NCI-H460 (cell line): ENCODE data around the gene ATG9A. TPM values are rescaled to one million over a fixed set of nuclear protein-coding genes. Genes with fewer than 3 reads are reported as not detected.

Experiments
- DNase-seq: peaks from one replicate; pipeline ENCODE4 v3.0.0-alpha.2; 2016; ENCODE audit warnings: low read depth; ENCODE audit errors: extremely low read depth
- total RNA-seq: library from RNA; depleted of rRNA; stranded (reverse); fragments of >200 nt; shearing (Covaris generic); gene quantifications from 2 replicates; pipeline ENCODE4 v1.2.3, GENCODE V29; 2014; rRNA removed

Gene ATG9A
- total RNA-seq, 1 experiment from 2014 or later: 44.2 TPM

GRCh38 chr2:219178377-219179175 is 50.9 kb downstream of the ATG9A start:
- no peak for DNase-seq

DNA sequence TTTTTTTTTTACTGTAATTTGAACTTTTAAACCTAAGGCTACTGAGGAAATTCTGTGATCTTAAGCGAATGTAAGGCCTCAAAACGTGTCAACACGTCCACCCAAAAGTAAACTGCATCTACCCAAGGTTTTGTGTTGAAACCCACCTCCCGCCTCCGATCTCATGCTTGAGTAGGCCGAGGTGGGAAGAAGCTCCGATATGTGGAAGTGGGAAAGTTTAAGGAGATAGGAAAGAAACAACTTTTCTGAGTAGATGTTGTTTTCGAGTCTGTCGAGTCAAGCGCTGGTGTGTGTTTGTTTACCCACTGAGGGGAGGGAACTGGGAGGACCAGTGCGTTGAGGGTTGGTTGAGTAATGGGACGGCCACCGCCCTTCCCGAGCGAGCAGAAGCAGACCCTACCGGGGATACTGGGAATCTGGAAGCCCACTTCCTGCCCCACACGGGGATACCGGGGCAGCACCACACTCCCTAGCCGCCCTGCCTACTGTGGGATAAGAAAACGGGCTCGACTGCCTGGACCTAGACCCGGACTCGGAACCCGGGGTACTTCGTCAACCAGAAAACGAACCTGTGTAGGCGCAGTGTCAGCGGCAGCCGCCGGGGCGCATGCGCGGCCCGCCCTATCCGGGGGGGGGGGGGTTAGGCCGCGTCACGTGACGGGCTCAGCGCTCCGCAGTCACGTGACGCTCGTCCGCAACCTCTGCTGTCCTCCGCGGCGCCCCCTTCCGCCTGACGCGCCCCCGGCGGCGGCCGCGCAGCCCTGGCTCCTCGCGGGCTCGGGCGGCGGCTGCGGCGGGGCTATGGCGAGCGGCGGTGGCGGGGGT is 51.7 kb downstream of the ATG9A start, which contains the start of gene RETREG2:
TSS of gene RETREG2 (plus strand) at position 724 of the 825 bp plus-strand sequence. CDS start at position 802, 78 bp downstream.
- peak; percentile 91 for DNase-seq

GRCh38 chr2:219176818-219177551 is 52.5 kb downstream of the ATG9A start, which contains the start of gene CNPPD1:
Gene CNPPD1, minus strand, starts transcription at chr2:219176925. Its CDS starts 97 bp downstream, at chr2:219176828.
- DNase-seq: peak; percentile 75

DNA sequence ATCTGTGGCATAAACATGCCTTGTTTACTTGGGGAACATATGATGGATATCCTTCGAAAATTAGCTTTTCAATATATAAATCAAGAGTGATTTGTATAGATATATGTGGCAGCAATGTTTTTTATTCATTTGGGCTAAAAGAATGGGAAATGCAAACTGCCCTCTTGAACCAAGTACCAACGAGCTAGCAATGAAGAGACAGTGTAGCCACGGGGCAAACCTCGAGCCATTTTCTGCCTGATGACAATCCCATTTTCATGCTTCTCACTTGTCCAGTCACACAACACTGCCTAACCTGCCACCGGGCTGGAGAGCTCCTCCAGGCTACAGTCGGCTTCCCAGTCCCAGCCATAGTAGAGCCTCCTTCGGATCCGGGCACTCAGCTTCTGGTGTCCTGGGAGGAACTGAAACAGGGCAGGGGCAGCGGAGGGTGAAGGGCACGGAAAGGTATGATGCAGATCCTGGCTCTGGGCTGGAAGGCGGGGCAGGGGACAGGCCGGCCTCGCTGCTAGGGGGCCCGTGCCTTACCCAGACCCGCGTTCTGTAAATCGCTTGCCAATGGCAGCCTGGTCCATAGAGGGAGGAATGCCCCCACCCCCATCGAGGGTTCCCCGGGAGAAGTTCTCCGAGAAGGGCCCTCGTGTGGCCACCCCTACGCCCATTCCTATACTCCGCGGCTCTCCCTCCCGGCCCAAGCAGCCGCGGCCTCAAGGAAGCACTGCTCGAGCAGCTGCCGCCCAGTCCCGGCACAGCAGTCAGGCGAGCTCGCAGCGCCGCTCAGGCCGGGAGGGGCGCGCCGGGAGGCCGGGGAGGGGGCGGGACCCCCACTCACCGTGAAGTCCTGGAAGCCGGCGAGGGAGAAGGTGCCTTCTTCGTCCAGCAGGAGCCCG is 53.3 kb downstream of the ATG9A start:
- DNase-seq: no peak

- no peak for DNase-seq
Observed at GRCh38 chr2:219175486-219175885, 54.0 kb downstream of the ATG9A start.

DNA sequence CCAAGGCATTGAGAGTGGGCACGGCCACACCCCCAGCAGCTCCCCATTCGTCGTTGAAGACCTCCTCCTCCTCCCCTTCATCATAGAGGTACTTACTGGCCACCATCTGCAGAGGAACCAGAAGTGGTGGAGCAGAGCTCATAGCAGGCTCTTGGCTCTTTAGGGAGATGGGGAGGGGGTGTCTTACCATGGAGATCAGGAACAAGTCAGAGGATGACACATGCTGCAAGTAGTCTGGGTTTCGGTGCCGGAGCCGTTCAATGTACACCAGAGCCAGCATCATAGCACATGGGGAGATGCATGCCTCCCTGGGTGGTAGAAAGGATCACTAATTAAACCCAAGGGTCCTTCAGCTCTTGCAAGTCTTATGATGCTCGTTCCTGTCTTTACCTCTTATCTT is 54.6 kb downstream of the ATG9A start:
- no peak for DNase-seq

DNA sequence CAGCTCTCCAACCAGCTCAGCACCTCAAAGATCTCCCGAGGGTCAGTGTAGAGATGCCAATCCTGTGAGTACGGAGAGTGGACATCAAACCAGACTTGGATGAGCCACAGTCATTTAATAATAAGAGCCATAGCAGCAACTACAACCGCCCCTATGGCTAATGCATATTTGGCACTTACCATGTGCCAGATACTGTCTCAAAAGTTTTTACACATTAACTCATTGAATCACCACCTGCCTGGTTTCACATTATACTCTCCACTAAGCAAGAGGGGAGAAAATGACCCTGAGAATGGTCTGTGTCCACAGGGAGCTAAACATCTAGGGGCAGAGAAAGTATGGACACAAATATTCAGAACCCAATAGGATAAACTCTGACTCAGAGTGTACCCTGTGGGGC is 55.3 kb downstream of the ATG9A start:
- DNase-seq: no peak

- no peak for DNase-seq
Observed at GRCh38 chr2:219173176-219173575, 56.3 kb downstream of the ATG9A start.

DNA sequence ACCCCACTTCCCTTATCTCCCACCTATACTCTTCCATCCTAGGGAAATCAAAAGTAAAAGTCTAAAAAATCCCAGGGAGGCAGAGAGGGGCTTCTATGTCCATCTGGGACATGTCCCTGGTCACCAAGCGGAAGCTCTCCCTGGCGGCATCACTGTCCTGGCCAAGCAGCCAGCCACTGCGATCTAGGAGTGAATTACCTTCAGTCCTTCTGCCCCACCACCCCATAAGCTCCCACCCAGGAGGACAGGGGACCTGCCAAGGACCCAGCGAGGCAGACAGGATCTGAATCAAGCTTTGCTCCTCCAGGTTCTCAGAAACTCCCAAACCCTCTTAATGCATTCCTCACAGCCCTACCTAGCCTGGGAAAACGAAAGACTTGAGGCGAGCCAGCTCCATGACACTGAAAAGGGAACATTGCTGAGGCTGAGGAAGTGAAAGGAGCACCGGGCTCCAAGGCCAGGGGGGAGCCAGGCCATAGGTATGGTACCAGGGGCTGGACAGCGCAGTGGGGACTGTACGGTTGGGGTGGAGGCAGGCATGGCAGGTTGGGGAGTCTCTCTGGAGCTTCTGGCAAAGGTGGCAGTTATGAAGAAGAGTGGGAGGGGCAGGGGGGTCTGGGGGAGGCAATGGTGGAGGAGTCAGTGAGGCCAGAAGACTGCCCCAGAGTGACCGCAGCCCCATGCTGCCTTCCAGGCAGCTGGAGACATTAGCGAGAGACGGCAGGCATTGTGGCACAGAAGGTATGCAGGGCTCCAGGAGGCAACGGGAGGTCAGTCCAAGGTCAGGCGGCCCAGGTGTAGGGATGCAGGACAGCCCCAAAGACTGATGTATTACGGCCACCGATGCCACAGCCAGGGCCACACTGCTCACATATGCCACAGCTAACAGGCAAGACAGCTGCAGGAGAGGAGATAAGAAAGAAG is 56.9 kb downstream of the ATG9A start:
- no peak for DNase-seq

DNA sequence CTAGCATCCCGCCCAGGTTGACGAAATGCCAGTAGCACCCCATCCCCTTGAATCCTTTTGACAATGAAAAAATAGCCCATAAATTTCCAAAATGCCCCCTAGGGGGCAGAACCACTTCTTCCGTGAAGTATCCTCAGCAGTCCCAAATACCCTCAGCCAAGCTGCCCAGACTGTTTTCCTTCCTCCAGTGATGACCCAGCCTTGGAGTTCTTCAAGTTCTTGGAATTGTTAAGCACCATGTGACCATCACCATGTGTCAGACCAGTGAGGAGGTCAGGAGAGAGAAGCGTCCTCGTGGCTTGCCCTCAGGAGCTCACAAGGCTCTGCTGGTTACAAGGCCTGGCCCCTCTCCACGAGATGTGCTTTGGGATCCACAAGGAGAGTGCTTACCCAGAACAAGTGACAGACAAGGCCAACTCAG is 58.2 kb downstream of the ATG9A start:
- DNase-seq: peak; percentile 49

DNA sequence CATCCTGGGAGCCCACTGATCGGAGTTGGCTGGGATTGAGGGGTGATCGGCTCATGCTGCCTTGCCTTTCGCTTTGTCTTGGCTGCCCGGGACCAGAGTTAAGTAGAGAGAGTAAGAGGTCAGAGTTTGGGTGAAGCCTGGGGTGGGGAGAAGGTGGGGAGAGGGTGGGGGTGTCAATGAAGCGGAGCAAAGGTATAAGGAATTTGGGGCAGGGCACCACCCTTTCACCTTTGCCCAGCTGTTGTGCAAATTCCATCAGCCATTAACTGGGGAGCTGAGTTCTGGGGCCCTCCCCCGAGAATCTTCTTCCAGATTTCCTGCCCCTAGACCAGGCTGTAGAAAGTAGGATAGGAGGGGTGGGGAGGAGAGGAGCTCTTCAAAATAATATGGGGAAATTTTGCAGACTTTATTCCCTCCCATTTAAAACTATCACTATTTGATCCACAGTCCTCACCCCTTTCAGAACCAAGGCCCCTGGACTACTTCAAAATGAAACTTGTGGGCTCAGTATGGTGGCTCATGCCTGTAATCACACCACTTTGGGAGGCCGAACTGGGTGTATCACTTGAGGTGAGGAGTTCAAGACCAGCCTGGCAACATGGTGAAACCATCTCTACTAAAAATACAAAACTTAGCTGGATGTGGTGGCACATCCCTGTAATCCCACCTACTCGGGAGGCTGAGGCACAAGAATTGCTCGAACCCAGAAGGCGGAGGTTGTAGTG is 59.3 kb downstream of the ATG9A start, which contains the start of gene SLC23A3:
TSS of gene SLC23A3 (minus strand) at position 100 of the 725 bp plus-strand sequence. CDS start at position 55, 45 bp downstream.
- DNase-seq: no peak

Other genes with a start within 250 kb of the ATG9A start
- gene FEV, start 244.5 kb downstream of the ATG9A start, total RNA-seq: not detected in 2 replicates
- not detected in 2 replicates for gene CRYBA2, start 236.2 kb downstream of the ATG9A start, total RNA-seq
- not detected in 2 replicates for gene CFAP65, start 188.1 kb downstream of the ATG9A start, total RNA-seq
- gene IHH, start 168.7 kb downstream of the ATG9A start, total RNA-seq: not detected in 2 replicates
- gene NHEJ1, start 68.8 kb downstream of the ATG9A start, total RNA-seq: 26.1 and 32.7 TPM in 2 replicates
- gene SLC23A3, start 59.6 kb downstream of the ATG9A start, total RNA-seq: 1.4 and 1.7 TPM in 2 replicates
- gene CNPPD1, start 52.7 kb downstream of the ATG9A start, total RNA-seq: 21.7 and 23.8 TPM in 2 replicates
- 55.2 and 58.6 TPM in 2 replicates for gene RETREG2, start 51.4 kb downstream of the ATG9A start, total RNA-seq
- gene ZFAND2B, start 22.9 kb downstream of the ATG9A start, total RNA-seq: 21.5 and 22.1 TPM in 2 replicates
- gene ABCB6, start 10.7 kb downstream of the ATG9A start, total RNA-seq: 62.5 and 67.7 TPM in 2 replicates
- 38.8 and 48.0 TPM in 2 replicates for gene ANKZF1, start 170 bp upstream of the ATG9A start, total RNA-seq
- 14.0 and 15.8 TPM in 2 replicates for gene GLB1L, start 15.8 kb upstream of the ATG9A start, total RNA-seq
- gene STK16, start 15.8 kb upstream of the ATG9A start, total RNA-seq: 20.9 and 25.3 TPM in 2 replicates
- gene TUBA4B, start 23.6 kb upstream of the ATG9A start, total RNA-seq: not detected in 2 replicates
- gene TUBA4A, start 24.3 kb upstream of the ATG9A start, total RNA-seq: 32.9 and 39.4 TPM in 2 replicates
- 15.2 and 17.4 TPM in 2 replicates for gene DNAJB2, start 49.7 kb upstream of the ATG9A start, total RNA-seq
- gene PTPRN, start 79.8 kb upstream of the ATG9A start, total RNA-seq: 11.3 and 22.7 TPM in 2 replicates
- gene RESP18, start 103.1 kb upstream of the ATG9A start, total RNA-seq: not detected in 2 replicates
- gene DNPEP, start 158.3 kb upstream of the ATG9A start, total RNA-seq: 50.8 and 55.2 TPM in 2 replicates
- 0.38 and 0.50 TPM in 2 replicates for gene DES, start 188.7 kb upstream of the ATG9A start, total RNA-seq
- gene SPEG, start 205.2 kb upstream of the ATG9A start, total RNA-seq: 0.29 and 0.99 TPM in 2 replicates